ENCODE measurements around the gene ARL5A. TPM values are rescaled to one million over a fixed set of nuclear protein-coding genes. Genes with fewer than 3 reads are reported as not detected.

ARL5A gene
- total RNA-seq, 1 experiment from 2014 or later, result 55.0 TPM

- Histone ChIP-seq H3K4me3 (ENCODE audit: low read depth, low read length, poor library complexity, severe bottlenecking) (no peak overlapping the region), H3K27ac (ENCODE audit: low read depth, low read length, poor library complexity, severe bottlenecking) (no peak overlapping the region), H3K4me1 (ENCODE audit: insufficient read depth, low read length, poor library complexity, severe bottlenecking) (no peaks in the 10 kb centered on the region), H3K9me3 (ENCODE audit: low read depth, low read length, poor library complexity, severe bottlenecking) (no peaks in the 10 kb centered on the region), H3K36me3 (ENCODE audit: insufficient read depth, low read length, poor library complexity, severe bottlenecking) (peaks cover 11% of the 10 kb centered on the region), H3K27me3 (replicated peaks; ENCODE audit: insufficient read depth, low read depth, low read length, poor library complexity) (no peaks in the 10 kb centered on the region)
- POLR2A ChIA-PET (ENCODE audit: low non-redundant PET), result no interaction called here
- DNase-seq (ENCODE audit: low spot score), result no peak
- no TSS peak for BruUV-seq (replicated peaks)
- TF ChIP-seq CTCF (conservative IDR thresholded peaks at IDR 0.05; ENCODE audit: low read depth, low read length) (no peak), EZH2 (IDR thresholded peaks at IDR 0.05; ENCODE audit: borderline replicate concordance, low read depth, low read length, poor library complexity, severe bottlenecking) (no peak)
- CTCF ChIA-PET, result no interaction called here
- intact Hi-C loops (cut with micrococcal nuclease; ENCODE audit: unreplicated experiment), result no loop called here
Observed at GRCh38 chr2:151817929-151818328, 10.3 kb downstream of the ARL5A start.

DNA sequence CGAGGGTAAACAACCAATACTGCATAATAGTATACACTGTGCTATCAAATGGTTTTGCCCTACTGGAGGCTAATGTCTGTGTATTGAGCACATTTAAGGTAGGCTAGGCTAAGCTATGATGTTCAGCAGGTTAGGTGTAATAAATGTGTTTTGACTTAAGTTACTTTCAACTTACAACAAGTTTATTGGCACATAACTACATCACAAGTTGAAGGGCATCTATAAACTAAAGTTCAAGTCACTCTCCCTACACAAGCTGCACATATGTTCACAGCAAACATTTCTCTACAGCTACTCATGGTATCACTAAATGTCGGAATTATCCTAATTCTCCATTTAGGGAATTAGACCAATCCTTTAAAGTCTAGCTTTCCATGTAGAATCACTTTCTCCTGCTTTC is 11.4 kb downstream of the ARL5A start:
- H3K9me3 ChIP-seq (ENCODE audit: low read depth, low read length, poor library complexity, severe bottlenecking), result no peaks in the 10 kb centered on the region
- no peak overlapping the region for H3K4me3 ChIP-seq (ENCODE audit: low read depth, low read length, poor library complexity, severe bottlenecking)
- no peaks in the 10 kb centered on the region for H3K27me3 ChIP-seq (replicated peaks; ENCODE audit: insufficient read depth, low read depth, low read length, poor library complexity)
- TF ChIP-seq EZH2 (IDR thresholded peaks at IDR 0.05; ENCODE audit: borderline replicate concordance, low read depth, low read length, poor library complexity, severe bottlenecking) (no peak), CTCF (conservative IDR thresholded peaks at IDR 0.05; ENCODE audit: low read depth, low read length) (no peak)
- peaks cover 21% of the 10 kb centered on the region for H3K36me3 ChIP-seq (ENCODE audit: insufficient read depth, low read length, poor library complexity, severe bottlenecking)
- no peak for DNase-seq (ENCODE audit: low spot score)
- no peak overlapping the region for H3K27ac ChIP-seq (ENCODE audit: low read depth, low read length, poor library complexity, severe bottlenecking)
- ChIA-PET POLR2A (ENCODE audit: low non-redundant PET) (no interaction called here), CTCF (no interaction called here)
- no TSS peak for BruUV-seq (replicated peaks)
- H3K4me1 ChIP-seq (ENCODE audit: insufficient read depth, low read length, poor library complexity, severe bottlenecking), result no peaks in the 10 kb centered on the region
- intact Hi-C loops (cut with micrococcal nuclease; ENCODE audit: unreplicated experiment), result no loop called here

DNA sequence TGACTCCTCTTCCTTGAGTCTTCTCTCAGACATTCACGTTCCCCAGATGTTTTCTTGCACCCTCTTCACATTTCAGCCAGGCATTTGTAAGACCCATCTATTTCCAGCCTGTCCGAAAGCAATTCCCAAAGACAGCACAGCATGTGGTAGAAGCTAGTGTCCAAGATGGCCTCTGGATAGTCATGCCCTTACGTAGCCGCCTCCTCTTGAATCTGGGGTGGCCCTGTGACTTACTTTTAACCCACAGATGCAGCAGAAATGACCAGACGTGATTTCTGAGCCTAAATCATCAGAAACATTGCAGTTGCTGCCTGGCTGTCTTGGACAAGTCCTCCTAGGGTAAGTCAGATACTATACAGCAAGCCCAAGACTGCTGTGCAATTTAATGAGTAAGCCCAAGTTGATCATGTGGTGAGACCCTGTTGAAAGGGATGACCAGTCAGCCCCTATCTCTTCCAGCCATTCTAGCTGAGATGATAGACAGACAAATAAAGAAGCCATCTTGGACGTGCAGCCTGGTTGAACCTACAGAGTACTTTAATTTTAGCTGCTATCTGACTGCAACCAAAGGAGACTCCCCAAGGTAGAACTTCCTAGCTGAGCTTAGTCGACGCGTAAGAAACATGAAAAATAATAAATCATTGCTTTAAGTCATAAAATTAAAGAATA is 12.3 kb downstream of the ARL5A start:
- Histone ChIP-seq H3K27ac (ENCODE audit: low read depth, low read length, poor library complexity, severe bottlenecking) (no peak overlapping the region), H3K36me3 (ENCODE audit: insufficient read depth, low read length, poor library complexity, severe bottlenecking) (peaks cover 29% of the 10 kb centered on the region), H3K4me3 (ENCODE audit: low read depth, low read length, poor library complexity, severe bottlenecking) (no peak overlapping the region), H3K4me1 (ENCODE audit: insufficient read depth, low read length, poor library complexity, severe bottlenecking) (no peaks in the 10 kb centered on the region), H3K27me3 (replicated peaks; ENCODE audit: insufficient read depth, low read depth, low read length, poor library complexity) (no peaks in the 10 kb centered on the region), H3K9me3 (ENCODE audit: low read depth, low read length, poor library complexity, severe bottlenecking) (no peaks in the 10 kb centered on the region)
- ChIA-PET CTCF (no interaction called here), POLR2A (ENCODE audit: low non-redundant PET) (no interaction called here)
- TF ChIP-seq CTCF (conservative IDR thresholded peaks at IDR 0.05; ENCODE audit: low read depth, low read length) (no peak), EZH2 (IDR thresholded peaks at IDR 0.05; ENCODE audit: borderline replicate concordance, low read depth, low read length, poor library complexity, severe bottlenecking) (no peak)
- no TSS peak for BruUV-seq (replicated peaks)
- DNase-seq (ENCODE audit: low spot score), result no peak
- intact Hi-C loops (cut with micrococcal nuclease; ENCODE audit: unreplicated experiment), result no loop called here
